HG03460 (cell line): ENCODE measurements around the gene UBASH3A.

Experiments used
- ATAC-seq: cut with Tn5 transposase; IDR thresholded peaks from one replicate; pipeline ENCODE4 v1.9.1; 2021; ENCODE audit not compliant: unreplicated experiment

UBASH3A gene

DNA sequence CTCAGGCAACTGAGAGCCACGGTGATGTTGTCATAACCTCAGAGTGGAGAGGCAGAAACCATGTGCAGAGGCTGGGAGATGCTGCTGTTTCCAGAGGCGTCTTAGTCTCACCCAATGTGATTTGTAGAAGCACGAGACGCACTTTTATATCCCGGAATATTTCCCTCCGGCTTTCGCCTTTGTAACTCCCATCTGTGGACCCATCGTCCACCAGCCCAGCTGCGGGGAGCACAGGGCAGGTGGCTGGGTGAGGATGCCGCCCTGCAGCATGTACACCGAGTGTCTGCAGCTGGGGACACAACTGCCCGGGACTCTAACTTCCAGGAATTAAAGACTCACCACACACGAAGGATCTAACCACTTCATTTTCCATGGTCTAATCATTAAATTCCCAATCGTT, 43.5 kb downstream of the UBASH3A start:
- ATAC-seq = no peak

GRCh38 chr21:42447732-42448131, 44.0 kb downstream of the UBASH3A start:
- no peak for ATAC-seq

DNA sequence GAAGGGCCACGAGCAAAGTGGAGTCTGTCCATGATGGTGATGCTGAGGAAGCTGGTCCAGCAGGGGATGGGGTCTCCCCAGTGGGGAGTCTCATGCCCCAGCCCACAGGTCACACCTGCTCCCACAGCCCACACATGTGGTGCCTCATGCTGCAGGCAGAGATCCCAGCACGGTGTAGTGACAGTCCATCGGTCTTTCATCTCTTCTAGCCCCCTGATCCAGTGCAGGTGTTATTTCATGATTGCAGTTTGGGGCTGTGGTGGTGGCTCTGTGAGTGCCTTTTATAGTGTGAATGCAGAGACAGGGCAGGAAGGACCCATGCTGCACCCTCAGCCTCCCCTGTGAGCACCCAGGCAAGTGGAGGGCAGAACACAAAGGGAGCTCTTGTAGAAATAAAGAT, 45.0 kb downstream of the UBASH3A start:
- ATAC-seq = no peak

- no peak for ATAC-seq
These were observed 48.2 kb downstream of the UBASH3A start for GRCh38 chr21:42451941-42452340.

DNA sequence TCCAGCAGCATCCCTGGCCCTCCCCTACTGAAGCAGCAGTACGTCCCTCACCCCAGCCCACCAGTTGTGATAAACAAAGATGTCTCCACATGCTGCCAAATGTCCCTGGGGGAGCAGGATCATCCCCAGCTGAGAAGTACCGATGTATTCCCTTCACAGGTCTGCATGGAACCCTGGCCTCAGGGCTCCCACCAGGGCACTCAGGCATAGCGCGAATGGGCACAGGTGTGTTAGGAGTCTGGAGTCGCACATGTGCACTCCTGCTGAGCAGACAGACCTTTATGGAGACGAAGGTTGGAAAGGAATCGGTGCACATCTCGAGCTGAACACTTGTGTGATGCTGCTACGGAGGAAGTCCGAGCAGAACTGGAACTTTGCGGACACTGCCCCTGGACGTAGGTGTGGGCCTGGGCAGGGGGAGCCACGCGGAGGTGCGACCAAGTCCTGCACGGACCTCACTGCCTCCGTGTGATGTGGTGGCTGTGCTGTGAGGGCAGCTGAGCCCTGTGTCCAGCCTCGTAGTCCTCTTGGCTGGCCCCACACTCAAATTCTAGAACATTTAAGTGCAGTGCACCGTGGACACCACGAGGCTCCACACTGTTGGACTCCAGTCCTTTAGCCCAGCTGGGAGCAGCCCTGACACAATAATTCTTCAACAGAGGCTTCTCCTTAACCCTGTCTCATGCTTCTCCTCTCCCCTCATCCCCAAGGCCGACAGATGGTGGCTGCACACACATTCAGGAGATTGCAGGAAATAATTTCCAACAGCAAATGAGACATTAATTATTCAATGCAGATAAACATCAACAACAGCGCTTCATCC, 48.9 kb downstream of the UBASH3A start:
- no peak for ATAC-seq

DNA sequence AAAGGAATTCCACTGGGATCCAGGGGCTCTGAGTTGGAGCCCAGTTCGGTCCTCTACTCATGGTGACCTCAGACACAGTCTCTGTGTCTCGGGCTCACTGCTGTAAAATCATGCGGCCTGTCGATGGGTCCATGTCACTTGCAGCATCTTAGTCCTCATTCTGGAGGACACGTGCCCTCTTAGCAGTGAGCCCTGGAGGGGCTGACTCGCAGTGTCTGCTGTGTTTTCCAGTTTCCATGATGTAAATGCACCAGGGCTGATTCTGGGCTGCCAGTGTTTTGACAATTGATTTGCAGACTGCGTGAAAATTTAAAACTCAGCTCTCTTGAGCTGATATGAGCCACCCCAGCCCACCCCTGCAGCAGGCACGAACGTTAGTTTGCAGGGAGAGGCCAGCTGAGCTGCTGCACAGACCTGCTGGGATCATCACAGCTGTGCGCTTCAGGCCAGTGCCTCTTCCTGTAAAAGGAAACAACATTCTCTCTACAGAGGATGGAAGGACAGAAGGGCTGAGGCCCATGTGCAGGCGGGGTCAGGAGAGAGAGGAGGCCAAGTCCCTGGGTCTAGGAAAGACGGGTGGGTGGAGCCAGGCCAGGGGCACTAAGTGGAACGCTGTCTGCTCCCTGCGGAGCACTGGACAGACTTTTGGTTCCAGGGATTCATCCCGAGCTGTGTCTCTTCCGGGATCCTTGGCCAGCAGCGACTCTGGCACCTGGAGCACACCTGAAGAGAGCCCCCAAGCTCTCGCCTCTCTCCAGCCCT, 49.7 kb downstream of the UBASH3A start:
- ATAC-seq = no peak

DNA sequence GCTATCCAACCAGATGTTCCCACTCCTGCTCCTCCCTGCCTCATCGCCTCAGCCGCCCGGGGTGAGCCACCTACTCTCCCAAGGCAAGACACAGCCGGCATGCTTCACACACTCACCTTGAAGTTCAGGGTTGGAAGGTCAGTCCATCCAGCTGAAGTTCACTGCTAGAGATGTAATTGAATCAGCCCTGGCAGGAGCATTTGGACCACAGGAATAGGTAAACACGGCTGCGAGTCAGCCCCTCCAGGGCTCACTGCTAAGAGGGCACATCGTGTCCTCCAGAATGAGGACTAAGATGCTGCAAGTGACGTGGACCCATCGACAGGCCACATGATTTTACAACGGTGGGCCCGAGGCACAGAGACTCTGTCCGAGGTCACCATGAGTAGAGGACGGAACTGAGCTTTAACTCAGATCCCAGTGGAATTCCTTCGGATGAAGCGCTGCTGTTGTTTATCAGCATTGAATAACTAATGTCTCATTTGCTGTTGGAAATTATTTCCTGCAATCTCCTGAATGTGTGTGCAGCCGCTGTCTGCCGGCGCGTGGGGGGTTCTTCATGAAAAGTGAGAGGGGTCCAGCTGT, 50.4 kb downstream of the UBASH3A start:
- no peak for ATAC-seq

- ATAC-seq = no peak
These were observed 51.1 kb downstream of the UBASH3A start for GRCh38 chr21:42454786-42455185.

GRCh38 chr21:42455196-42455595, 51.5 kb downstream of the UBASH3A start:
- no peak for ATAC-seq

- ATAC-seq = no peak
These were observed 52.2 kb downstream of the UBASH3A start for GRCh38 chr21:42455754-42456440.

- no peak for ATAC-seq
These were observed 52.8 kb downstream of the UBASH3A start for GRCh38 chr21:42456457-42456856.

DNA sequence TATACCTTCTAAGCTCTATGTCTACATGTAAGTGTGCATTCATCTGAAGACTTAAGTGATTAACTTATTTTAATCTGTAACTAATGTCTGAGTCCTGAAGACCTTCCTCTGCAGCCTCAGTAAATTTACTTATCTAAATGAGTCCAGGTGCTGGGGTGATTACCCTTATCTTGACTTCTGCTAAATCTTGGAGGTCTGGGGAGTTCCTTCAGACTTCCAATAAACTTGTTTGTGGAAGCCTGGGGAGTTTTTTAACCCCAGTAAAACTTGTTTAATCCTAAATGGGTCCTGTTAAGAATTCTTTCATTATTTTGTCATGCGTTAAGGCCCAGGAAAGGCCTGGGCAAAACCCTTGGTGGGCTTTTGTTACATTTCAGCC, 55.4 kb downstream of the UBASH3A start:
- ATAC-seq = no peak

DNA sequence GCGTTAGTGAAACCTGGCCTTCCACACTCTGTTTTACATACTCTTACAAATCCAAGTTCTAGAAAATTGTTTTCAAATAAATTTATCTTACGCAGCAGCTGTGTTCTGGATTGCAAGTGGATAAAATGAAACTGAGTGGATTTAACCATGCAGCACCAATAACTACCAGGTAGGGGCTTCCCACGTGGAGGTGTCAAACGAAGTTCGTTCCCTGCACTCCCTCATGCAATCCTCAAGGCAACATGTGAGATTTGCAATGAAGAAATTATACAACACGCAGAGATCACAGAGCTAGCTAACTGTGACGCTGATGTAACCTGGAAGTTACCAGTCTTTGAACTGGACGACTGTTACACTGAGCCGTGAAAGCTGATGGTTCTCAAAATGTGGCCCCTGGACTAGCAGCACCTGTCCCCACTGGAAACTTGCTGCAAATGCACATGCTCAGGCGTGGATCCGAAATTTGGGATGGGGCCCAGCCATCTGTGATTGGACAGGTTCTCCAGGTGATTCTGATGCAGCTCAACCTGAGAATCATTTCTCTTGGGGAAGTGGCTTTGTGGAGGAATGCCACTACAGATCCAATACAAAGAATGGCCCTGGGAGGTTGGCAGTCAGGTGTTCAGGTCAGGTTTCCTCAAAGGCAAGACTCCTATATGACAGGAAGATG, 56.0 kb downstream of the UBASH3A start:
- ATAC-seq = no peak

- peak; percentile 41 for ATAC-seq
These were observed 56.9 kb downstream of the UBASH3A start for GRCh38 chr21:42460391-42461184.

GRCh38 chr21:42461185-42461520, 57.5 kb downstream of the UBASH3A start:
- no peak for ATAC-seq

DNA sequence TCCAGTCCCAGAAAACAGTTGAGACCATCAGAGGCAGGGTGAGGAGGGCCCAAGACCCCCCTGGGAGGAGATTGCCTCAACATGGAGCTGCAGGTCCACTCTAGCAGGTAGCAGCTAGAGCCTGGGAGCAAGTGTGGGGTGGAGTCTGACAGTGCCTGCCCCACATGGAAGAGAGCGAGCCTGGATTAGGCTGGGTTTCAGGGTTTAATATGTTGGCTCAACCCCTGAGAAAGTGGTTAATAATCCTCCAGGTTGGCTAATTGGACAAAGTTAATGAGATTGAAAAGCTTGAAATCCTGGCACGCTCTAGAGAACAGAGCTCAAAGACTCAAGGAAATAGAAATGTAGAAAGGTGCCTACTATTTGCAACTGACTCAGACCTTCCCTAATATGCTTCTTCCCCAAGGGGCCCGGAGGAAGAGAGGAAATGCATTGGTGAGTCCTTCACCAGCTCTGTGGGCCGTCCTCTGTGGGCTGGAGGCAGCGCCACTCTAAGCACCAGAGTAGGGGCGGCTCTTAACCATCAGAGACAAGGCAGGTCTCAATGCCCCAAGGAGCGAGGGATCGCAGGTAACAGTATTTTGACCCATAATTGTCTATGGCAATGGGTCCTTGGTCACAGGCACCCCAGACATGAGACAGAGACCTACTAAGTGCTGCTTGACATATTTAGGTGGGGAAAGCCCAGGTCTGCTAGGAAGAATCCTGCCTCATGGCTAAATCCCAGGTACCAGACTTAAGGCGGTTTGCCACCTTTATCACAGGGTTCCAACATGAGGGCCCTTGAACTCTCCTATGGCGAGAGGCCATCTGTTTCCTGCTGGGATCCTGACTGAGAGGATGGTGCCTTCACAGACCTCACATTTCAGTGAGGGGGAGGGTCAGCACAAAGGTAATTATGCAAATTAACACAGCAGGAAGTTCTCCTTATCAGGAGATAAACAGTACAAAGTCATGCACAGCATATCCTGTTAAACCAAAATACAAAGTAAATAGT, 58.5 kb downstream of the UBASH3A start:
- ATAC-seq = no peak

DNA sequence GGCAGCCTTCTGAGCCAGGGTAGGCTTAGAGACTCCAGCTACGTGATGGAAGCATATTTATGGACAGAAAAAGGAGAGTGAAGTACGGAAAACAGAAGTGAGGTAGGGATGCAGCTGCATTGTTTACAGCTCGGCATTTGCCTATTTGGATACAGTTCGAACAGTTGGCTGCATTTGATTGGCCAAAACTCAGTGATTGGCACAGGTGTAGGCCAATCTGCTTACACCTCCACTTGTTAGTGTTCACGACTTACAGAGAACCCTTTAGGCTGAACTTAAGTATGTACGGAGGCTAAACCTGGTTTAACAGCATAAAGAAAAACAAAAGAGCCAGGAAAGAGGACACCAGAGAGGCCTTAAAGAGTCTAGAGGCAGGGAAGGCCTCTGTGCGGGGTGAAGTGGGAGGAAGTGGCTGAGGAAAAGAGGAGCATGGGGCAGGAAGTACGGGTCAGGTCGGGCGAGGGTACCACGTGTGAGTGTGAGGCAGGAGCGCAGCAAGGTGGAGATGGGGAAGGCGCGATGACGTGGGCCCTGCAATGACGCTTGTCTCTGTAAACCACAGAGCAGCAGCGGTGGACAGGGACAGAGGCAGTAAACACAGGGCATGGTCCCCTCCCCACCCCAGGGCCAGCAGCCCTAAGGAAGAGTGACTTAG, 60.3 kb downstream of the UBASH3A start:
- no peak for ATAC-seq

- peak; percentile 31 for ATAC-seq
These were observed 61.5 kb downstream of the UBASH3A start for GRCh38 chr21:42465008-42465802.
